Osteocyte (in vitro differentiated cells): ENCODE measurements around the gene RNU11. TPM values are rescaled to one million over a fixed set of nuclear protein-coding genes. Genes with fewer than 3 reads are reported as not detected.
"Not testable (repeated sequence)": the region's sequence is repeated elsewhere in the genome, so short reads cannot be mapped to it uniquely, and the experiment has no call there.

Experiments used
- DNase-seq: peaks from one replicate; pipeline ENCODE4 v3.0.0; 2021; ENCODE audit warnings: mixed read lengths; ENCODE audit not compliant: unreplicated experiment; ENCODE audit errors: extremely low spot score
- H3K27ac Mint-ChIP-seq: one replicate; pipeline ENCODE4 v1.8.0; 2021; ENCODE audit warnings: mild to moderate bottlenecking, mixed read lengths; ENCODE audit not compliant: unreplicated experiment
- H3K27me3 Mint-ChIP-seq: one replicate; pipeline ENCODE4 v1.8.0; 2021; ENCODE audit warnings: mixed read lengths; ENCODE audit not compliant: unreplicated experiment
- H3K36me3 Mint-ChIP-seq: one replicate; pipeline ENCODE4 v1.8.0; 2021; ENCODE audit warnings: mixed read lengths; ENCODE audit not compliant: unreplicated experiment
- H3K4me1 Mint-ChIP-seq: one replicate; pipeline ENCODE4 v1.8.0; 2021; ENCODE audit warnings: mixed read lengths; ENCODE audit not compliant: unreplicated experiment
- H3K4me3 Mint-ChIP-seq: one replicate; pipeline ENCODE4 v1.8.0; 2021; ENCODE audit warnings: mild to moderate bottlenecking, moderate library complexity, mixed read lengths; ENCODE audit not compliant: unreplicated experiment
- H3K9me3 Mint-ChIP-seq: one replicate; pipeline ENCODE4 v1.8.0; 2021; ENCODE audit warnings: mixed read lengths; ENCODE audit not compliant: unreplicated experiment
- total RNA-seq: library from RNA; stranded (reverse); gene quantifications from 2 replicates; pipeline ENCODE4 v1.2.1, GENCODE V29; 2021
- TF ChIP-seq, protein P1 (sequence below): fragments of 200-600 bp; sonication (generic); IDR thresholded peaks from 2 replicates; pipeline ENCODE4 v1.5.0; 2021; ENCODE audit warnings: antibody characterized with exemption, mild to moderate bottlenecking, moderate library complexity

The RNU11 gene
- total RNA-seq, 1 donor from 2014 or later = not detected

GRCh38 chr1:28642056-28642846, 6.1 kb upstream of the RNU11 start:
- no peaks in the 10 kb centered on the region for H3K36me3 Mint-ChIP-seq
- no peak for DNase-seq
- peak overlapping the region; percentile 99 for H3K27ac Mint-ChIP-seq
- H3K27me3 Mint-ChIP-seq = no peaks in the 10 kb centered on the region
- no peaks in the 10 kb centered on the region for H3K9me3 Mint-ChIP-seq
- peaks cover 37% of the 10 kb centered on the region for H3K4me1 Mint-ChIP-seq
- H3K4me3 Mint-ChIP-seq = peak overlapping the region; percentile 99
- TF ChIP-seq, protein P1, sequence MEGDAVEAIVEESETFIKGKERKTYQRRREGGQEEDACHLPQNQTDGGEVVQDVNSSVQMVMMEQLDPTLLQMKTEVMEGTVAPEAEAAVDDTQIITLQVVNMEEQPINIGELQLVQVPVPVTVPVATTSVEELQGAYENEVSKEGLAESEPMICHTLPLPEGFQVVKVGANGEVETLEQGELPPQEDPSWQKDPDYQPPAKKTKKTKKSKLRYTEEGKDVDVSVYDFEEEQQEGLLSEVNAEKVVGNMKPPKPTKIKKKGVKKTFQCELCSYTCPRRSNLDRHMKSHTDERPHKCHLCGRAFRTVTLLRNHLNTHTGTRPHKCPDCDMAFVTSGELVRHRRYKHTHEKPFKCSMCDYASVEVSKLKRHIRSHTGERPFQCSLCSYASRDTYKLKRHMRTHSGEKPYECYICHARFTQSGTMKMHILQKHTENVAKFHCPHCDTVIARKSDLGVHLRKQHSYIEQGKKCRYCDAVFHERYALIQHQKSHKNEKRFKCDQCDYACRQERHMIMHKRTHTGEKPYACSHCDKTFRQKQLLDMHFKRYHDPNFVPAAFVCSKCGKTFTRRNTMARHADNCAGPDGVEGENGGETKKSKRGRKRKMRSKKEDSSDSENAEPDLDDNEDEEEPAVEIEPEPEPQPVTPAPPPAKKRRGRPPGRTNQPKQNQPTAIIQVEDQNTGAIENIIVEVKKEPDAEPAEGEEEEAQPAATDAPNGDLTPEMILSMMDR = no peak

DNA sequence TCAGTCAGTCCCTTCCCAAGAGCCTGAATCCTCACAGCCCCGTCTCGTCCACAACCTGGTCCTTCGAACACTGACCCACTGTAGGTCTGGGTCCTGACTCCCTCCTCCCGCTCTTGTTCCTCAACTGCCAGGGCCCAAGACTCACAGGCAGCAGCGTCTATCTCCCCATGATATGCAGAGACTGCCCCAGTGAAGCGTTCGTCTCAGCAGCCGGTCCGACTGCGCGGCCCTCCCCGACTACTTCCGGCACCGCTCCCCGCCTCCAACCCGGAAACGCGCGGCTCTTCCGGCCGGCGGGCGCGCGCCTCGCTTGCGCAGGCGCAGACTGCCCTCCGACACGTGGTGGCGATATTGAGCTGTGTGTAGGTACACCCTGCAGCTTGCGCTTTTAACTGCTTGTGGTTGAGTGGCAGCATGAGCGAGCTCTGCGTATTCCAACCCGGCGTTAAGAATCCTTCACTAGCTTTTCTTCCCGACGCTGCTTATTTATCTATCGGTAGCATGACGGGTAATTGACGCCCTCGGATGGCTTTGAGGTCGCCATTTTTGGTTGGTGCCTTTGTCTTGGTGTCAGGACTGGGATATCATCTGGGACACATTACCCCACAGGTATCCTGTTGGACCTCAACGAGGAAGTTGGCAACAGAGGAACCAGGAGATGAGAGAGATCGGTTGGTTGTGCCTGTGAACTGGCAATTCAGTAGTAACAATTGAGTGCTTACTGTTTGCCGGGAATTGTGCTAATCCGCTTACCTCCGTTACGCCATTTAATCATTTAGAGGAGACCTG, 5.4 kb upstream of the RNU11 start, which contains the start of gene TAF12:
Gene TAF12 (minus strand): TSS at position 221 of the 789 bp plus-strand sequence. CDS start 20,986 bp downstream, outside the sequence.
- Mint-ChIP-seq H3K36me3 (no peaks in the 10 kb centered on the region), H3K9me3 (no peaks in the 10 kb centered on the region), H3K4me1 (peaks cover 44% of the 10 kb centered on the region), H3K27me3 (no peaks in the 10 kb centered on the region), H3K4me3 (peak within 1 kb of the TSS; percentile 99), H3K27ac (peak within 1 kb of the TSS; percentile 99)
- TF ChIP-seq, protein P1 = peak; percentile 43
- peak; percentile 96 for DNase-seq

- Mint-ChIP-seq H3K9me3 (no peaks in the 10 kb centered on the region), H3K36me3 (no peaks in the 10 kb centered on the region), H3K27ac (peak overlapping the region; percentile 49), H3K27me3 (no peaks in the 10 kb centered on the region), H3K4me1 (peaks cover 51% of the 10 kb centered on the region), H3K4me3 (peak overlapping the region; percentile 54)
- TF ChIP-seq, protein P1 = no peak
- no peak for DNase-seq
These were observed 3.9 kb upstream of the RNU11 start for GRCh38 chr1:28644494-28644893.

GRCh38 chr1:28645406-28645805, 3.0 kb upstream of the RNU11 start:
- H3K9me3 Mint-ChIP-seq, H3K27me3 Mint-ChIP-seq, H3K4me3 Mint-ChIP-seq, H3K36me3 Mint-ChIP-seq, DNase-seq, H3K27ac Mint-ChIP-seq: not testable (repeated sequence)
- peaks cover 47% of the 10 kb centered on the region for H3K4me1 Mint-ChIP-seq

GRCh38 chr1:28646040-28646439, 2.4 kb upstream of the RNU11 start:
- H3K27ac Mint-ChIP-seq = no peak overlapping the region
- no peak overlapping the region for H3K4me3 Mint-ChIP-seq
- H3K9me3 Mint-ChIP-seq = no peaks in the 10 kb centered on the region
- peaks cover 42% of the 10 kb centered on the region for H3K4me1 Mint-ChIP-seq
- H3K36me3 Mint-ChIP-seq = no peaks in the 10 kb centered on the region
- TF ChIP-seq, protein P1 = no peak
- no peak for DNase-seq
- no peaks in the 10 kb centered on the region for H3K27me3 Mint-ChIP-seq
